ENCODE results near the gene HEXA. TPM values are rescaled to one million over a fixed set of nuclear protein-coding genes. Genes with fewer than 3 reads are reported as not detected.
A peak's percentile ranks its signal among the peaks of the same experiment; 100 is the strongest.

The HEXA gene
- total RNA-seq, 1 donor from 2014 or later = 81.6 TPM

GRCh38 chr15:72377331-72377730, 1.5 kb upstream of the HEXA start:
- DNase-seq = no peak
- Mint-ChIP-seq H3K4me1 (ENCODE audit: low read depth, unreplicated experiment) (peaks cover 16% of the 10 kb centered on the region), H3K27me3 (ENCODE audit: unreplicated experiment) (peaks cover 24% of the 10 kb centered on the region), H3K9me3 (ENCODE audit: unreplicated experiment) (peaks cover 25% of the 10 kb centered on the region), H3K27ac (ENCODE audit: unreplicated experiment) (no peak overlapping the region), H3K36me3 (ENCODE audit: unreplicated experiment) (no peaks in the 10 kb centered on the region), H3K4me3 (ENCODE audit: unreplicated experiment) (no peak overlapping the region)
- TF ChIP-seq CTCF (IDR thresholded peaks at IDR 0.05; ENCODE audit: partially characterized antibody, unreplicated experiment) = no peak

- Mint-ChIP-seq H3K4me1 (ENCODE audit: low read depth, unreplicated experiment) (peaks cover 16% of the 10 kb centered on the region), H3K27me3 (ENCODE audit: unreplicated experiment) (peaks cover 24% of the 10 kb centered on the region), H3K27ac (ENCODE audit: unreplicated experiment) (peak overlapping the region; percentile 89), H3K4me3 (ENCODE audit: unreplicated experiment) (peak overlapping the region; percentile 99), H3K36me3 (ENCODE audit: unreplicated experiment) (no peaks in the 10 kb centered on the region), H3K9me3 (ENCODE audit: unreplicated experiment) (peaks cover 23% of the 10 kb centered on the region)
- TF ChIP-seq CTCF (IDR thresholded peaks at IDR 0.05; ENCODE audit: partially characterized antibody, unreplicated experiment) = no peak
- DNase-seq = no peak
Observed at GRCh38 chr15:72375501-72375845, 341 bp downstream of the HEXA start.

GRCh38 chr15:72372361-72372760, 3.5 kb downstream of the HEXA start:
- H3K9me3 Mint-ChIP-seq (ENCODE audit: unreplicated experiment) = peaks cover 20% of the 10 kb centered on the region
- TF ChIP-seq CTCF (IDR thresholded peaks at IDR 0.05; ENCODE audit: partially characterized antibody, unreplicated experiment) = no peak
- H3K36me3 Mint-ChIP-seq (ENCODE audit: unreplicated experiment) = no peaks in the 10 kb centered on the region
- H3K4me1 Mint-ChIP-seq (ENCODE audit: low read depth, unreplicated experiment) = peaks cover 16% of the 10 kb centered on the region
- peaks cover 24% of the 10 kb centered on the region for H3K27me3 Mint-ChIP-seq (ENCODE audit: unreplicated experiment)
- no peak for DNase-seq
- H3K27ac Mint-ChIP-seq (ENCODE audit: unreplicated experiment) = no peak overlapping the region
- no peak overlapping the region for H3K4me3 Mint-ChIP-seq (ENCODE audit: unreplicated experiment)

- no peak for TF ChIP-seq CTCF (IDR thresholded peaks at IDR 0.05; ENCODE audit: partially characterized antibody, unreplicated experiment)
- no peak for DNase-seq
- Mint-ChIP-seq H3K36me3 (ENCODE audit: unreplicated experiment) (no peaks in the 10 kb centered on the region), H3K4me1 (ENCODE audit: low read depth, unreplicated experiment) (peaks cover 6% of the 10 kb centered on the region), H3K9me3 (ENCODE audit: unreplicated experiment) (peaks cover 3% of the 10 kb centered on the region), H3K4me3 (ENCODE audit: unreplicated experiment) (no peak overlapping the region), H3K27me3 (ENCODE audit: unreplicated experiment) (peaks cover 7% of the 10 kb centered on the region), H3K27ac (ENCODE audit: unreplicated experiment) (no peak overlapping the region)
Observed at GRCh38 chr15:72369964-72370363, 5.8 kb downstream of the HEXA start.

GRCh38 chr15:72368899-72369298, 6.9 kb downstream of the HEXA start:
- TF ChIP-seq CTCF (IDR thresholded peaks at IDR 0.05; ENCODE audit: partially characterized antibody, unreplicated experiment) = no peak
- DNase-seq = no peak
- H3K4me1 Mint-ChIP-seq (ENCODE audit: low read depth, unreplicated experiment) = no peaks in the 10 kb centered on the region
- H3K9me3 Mint-ChIP-seq (ENCODE audit: unreplicated experiment) = no peaks in the 10 kb centered on the region
- H3K27me3 Mint-ChIP-seq (ENCODE audit: unreplicated experiment) = peaks cover 2% of the 10 kb centered on the region
- no peak overlapping the region for H3K27ac Mint-ChIP-seq (ENCODE audit: unreplicated experiment)
- no peaks in the 10 kb centered on the region for H3K36me3 Mint-ChIP-seq (ENCODE audit: unreplicated experiment)
- H3K4me3 Mint-ChIP-seq (ENCODE audit: unreplicated experiment) = no peak overlapping the region

Measured in glutamatergic neuron (in vitro differentiated cells).